ENCODE results near the gene AGER.
"Not testable (repeated sequence)": the region's sequence is repeated elsewhere in the genome, so short reads cannot be mapped to it uniquely, and the experiment has no call there.

DNA sequence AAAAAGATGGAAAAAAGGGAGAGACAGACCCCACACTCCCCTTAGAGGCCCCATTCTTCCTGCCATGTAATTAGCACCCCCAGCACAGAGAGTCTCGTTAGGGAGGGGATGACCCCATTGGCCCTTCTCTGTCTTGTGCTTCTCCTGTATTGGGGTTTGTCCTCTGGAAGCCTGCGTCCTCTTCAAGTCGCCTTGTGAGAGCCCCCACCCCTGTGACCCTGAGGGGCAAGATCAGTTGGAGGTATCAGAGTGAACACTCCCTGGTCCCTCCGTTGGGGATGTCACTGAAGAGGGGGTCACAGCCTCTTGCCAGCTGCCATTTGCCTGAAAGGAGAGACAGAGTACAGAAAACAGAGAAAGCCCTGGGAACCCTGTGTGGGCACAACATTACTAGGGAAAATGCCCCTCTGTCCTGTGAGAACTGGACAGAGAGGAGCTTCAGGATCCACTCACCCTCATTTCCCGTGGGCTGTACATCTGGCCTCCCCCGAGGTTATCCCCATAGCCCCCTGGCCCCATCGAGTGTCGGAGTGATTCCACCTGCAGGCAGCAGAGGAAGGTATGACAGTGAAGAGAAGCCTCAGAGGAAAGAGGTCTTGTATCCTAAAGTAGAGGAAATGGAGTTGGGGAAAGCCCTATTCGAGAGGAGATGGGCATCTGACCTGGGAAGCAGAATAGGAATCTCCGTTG is 2.2 kb upstream of the AGER start:
- not testable (repeated sequence) for TF ChIP-seq SMC3 (IDR thresholded peaks at IDR 0.05); PHF8 (IDR thresholded peaks at IDR 0.05; ENCODE audit: borderline replicate concordance, low read depth); MAFK (IDR thresholded peaks at IDR 0.05; ENCODE audit: partially characterized antibody); EP300 (IDR thresholded peaks at IDR 0.05); RFX5 (IDR thresholded peaks at IDR 0.05); CBX2 (IDR thresholded peaks at IDR 0.05; ENCODE audit: borderline replicate concordance, low read depth); USF2 (IDR thresholded peaks at IDR 0.05); KDM1A (IDR thresholded peaks at IDR 0.05; ENCODE audit: low read depth); RAD21 (conservative IDR thresholded peaks at IDR 0.05 in 1 of 2, IDR thresholded peaks at IDR 0.05 in 1 of 2); REST (IDR thresholded peaks at IDR 0.05); RCOR1 (IDR thresholded peaks at IDR 0.05; ENCODE audit: low read depth, low read length); CHD2 (IDR thresholded peaks at IDR 0.05; ENCODE audit: low read length, partially characterized antibody); POLR2A (IDR thresholded peaks at IDR 0.05; ENCODE audit: low read length)
- TF ChIP-seq, protein P1, sequence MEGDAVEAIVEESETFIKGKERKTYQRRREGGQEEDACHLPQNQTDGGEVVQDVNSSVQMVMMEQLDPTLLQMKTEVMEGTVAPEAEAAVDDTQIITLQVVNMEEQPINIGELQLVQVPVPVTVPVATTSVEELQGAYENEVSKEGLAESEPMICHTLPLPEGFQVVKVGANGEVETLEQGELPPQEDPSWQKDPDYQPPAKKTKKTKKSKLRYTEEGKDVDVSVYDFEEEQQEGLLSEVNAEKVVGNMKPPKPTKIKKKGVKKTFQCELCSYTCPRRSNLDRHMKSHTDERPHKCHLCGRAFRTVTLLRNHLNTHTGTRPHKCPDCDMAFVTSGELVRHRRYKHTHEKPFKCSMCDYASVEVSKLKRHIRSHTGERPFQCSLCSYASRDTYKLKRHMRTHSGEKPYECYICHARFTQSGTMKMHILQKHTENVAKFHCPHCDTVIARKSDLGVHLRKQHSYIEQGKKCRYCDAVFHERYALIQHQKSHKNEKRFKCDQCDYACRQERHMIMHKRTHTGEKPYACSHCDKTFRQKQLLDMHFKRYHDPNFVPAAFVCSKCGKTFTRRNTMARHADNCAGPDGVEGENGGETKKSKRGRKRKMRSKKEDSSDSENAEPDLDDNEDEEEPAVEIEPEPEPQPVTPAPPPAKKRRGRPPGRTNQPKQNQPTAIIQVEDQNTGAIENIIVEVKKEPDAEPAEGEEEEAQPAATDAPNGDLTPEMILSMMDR (IDR thresholded peaks at IDR 0.05), result not testable (repeated sequence)

Measured in A549 (cell line).